Left ventricle myocardium superior (tissue), 1 donor: ENCODE measurements around the gene CDA. TPM values are rescaled to one million over a fixed set of nuclear protein-coding genes. Genes with fewer than 3 reads are reported as not detected.
"Not testable (repeated sequence)": the region's sequence is repeated elsewhere in the genome, so short reads cannot be mapped to it uniquely, and the experiment has no call there.

Source experiments
- ATAC-seq: fragments of 200-7000 bp; cut with Tn5 transposase; one replicate; pipeline ENCODE4 v1.9.1; 2020; ENCODE audit warnings: mild to moderate bottlenecking, moderate library complexity
- DNase-seq: peaks from one replicate; pipeline ENCODE4 v3.0.0-alpha.2; 2020
- intact Hi-C: fragments of 100-400 bp; cut with micrococcal nuclease; formaldehyde crosslinking; loops from one replicate; pipeline ENCODE4 v1.11.0; 2022
- total RNA-seq: library from RNA; stranded (reverse); fragmentation: NEBNext Ultra II Directional; extraction: Animal tissue kit (Norgen Biotek cat#: 25700); gene quantifications from one replicate; pipeline ENCODE4 v1.2.1, GENCODE V29; 2021
- donor health status: DM: no; HTN: yes; CAD: no; lungs with severe emphysema.

Gene CDA
- total RNA-seq, 1 donor from 2014 or later, result 2.9 TPM

DNA sequence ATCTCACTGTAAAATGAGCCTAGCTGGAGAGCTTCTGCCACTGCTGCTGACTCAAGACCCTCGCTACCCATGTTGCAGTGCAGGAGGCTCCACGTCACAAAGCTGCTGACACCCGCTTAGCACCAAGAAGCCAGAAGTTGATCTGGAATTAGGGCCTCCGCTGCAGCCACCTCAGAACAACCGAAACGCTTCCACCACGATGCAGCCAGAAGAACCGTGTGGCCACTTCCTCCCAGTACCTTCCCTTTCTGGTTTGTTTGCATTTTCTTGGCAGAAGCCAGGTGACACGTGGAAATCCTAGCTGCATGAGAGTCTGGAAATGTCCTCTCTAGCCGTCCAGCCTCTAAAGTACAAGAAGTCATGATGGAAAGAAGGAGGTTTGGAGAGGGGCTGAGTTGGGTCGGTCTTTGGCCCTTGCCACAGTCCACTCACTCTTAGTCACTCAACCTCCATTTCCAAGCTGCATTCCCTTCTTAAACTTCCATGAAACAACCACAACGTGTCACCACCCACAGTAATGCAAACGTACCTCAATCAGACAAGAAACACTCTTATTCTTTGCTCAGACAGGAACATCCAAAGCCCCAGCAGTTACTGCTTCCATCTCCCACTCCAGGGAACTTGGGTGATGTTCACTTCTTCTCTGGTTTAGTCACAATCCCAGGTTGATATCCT, 10.0 kb upstream of the CDA start:
- no peak for ATAC-seq
- intact Hi-C loops, result loop anchor here (10.0 kb wide), 1 partner anchor 46 kb away; no protein-coding TSS in a partner anchor
- no peak for DNase-seq

DNA sequence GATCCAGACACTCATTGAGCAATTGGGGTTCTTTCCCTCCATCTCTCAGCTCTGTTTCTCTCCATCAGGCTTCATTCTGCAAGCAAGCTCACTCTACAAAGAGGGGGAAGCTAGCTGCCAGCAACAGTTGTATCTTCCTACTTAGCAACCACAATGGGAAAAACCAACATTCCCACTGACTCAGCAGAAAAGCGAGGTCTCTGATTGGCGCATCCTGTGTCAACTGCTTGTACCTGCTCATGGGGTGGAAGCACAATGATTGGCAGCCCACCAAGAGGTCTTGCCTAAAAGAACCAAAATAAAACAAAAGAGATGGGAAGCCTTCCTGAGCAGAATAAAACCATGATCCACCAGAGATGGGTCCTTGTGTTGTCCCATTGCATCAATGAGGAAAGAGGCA, 4.0 kb upstream of the CDA start:
- intact Hi-C loops, result no loop called here
- DNase-seq (no peak), ATAC-seq (no peak)

DNA sequence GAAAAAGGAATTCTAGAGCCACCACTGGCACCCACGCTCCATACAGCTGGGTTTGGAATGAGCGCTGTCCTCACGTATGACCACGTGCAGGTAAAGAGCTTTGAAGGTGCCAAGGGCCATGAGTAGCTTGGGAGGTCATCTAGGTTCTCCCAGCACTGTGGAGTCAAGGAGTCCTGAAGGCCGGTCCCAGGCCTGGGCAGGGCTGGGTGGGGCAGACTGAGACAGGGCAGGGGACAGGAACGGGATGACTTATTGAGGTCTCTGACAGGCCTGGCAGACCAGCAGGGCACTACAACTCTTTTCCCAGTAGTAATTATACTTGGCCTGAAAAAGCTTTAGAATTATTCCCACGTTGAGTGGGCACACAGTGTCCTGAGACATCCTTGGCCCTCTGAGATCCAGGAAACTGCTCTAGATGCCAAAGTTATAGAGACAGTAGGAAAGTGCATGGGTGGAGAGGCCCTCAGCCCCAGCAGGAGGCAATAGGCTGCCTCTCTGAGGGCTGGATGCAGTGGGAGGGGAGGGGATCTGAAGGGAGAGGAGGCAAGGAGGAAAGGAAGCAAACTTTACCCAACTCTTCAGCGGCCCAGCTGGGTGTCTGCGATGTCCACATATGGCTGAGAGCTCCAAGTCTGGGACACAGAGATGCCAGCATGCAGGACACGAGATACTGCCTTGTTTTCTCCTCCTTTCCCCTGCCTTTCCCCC, 1.8 kb upstream of the CDA start:
- no peak for DNase-seq
- peak; percentile 51 for ATAC-seq
- intact Hi-C loops, result no loop called here

DNA sequence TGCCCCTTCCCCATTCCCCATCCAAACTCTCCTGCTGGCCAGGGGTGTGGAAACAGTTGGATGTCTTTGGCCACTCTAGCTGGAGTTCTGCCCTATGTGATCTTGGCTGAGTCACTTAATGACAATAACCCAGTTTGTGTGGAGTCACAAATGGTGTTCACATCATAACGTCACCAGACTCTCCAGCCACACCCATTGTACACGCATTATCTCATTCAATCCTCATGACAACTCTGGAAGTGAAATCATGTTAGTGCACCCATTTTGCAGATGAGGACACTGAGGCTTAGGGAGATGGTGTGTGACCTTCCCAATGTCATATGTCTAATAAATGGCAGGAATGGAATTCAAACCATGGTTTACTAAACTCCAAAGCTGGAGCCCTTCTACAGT, 1.2 kb upstream of the CDA start:
- DNase-seq (no peak), ATAC-seq (peak; percentile 62)
- intact Hi-C loops, result no loop called here

DNA sequence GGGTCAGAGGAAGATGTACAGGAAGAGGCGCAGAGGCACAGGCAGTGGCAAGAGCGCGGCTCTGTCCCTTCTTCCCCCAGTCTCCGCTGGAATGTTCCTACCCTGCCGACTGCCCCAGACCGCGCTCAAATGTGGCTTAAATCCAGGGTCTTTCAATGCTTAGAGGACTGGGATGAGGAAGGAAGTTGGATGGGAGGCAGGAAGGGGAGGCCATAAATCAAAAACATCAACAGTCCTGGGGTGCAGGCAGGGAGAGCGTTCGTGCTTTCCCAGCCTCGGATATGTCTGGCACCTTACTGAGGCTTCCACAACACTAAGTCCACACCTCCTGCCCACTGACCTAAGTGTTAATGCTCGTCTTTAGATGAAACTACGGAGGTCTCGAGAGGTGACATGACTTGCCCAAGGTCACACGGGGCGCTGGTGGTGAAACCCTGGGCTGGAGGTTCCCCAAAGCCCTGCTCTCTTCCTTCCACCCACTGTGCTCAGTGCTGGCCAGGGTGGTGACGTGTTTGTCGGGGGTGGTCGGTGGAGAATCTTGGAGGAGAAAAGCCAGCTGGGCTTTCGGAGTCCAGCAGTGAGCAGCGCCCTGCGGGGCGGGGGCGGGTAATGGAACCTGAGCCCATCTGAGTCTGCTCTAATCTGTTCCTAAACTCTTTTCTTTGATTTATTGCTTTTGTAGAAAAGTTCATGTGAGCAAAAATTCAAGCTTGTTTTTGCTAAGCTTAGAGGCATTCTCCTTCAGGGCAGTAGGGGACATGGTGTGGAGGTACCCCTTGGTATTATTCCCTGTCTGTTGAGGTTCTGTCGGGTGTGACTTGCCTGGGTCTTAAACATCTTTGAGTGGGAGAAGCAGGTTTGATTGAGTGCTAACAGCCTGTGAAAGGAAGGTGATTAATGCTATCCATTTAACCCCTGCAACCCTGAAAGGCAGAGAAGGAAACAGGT, 708 bp downstream of the CDA start:
- intact Hi-C loops, result no loop called here
- peak; percentile 66 for DNase-seq
- peak; percentile 78 for ATAC-seq

DNA sequence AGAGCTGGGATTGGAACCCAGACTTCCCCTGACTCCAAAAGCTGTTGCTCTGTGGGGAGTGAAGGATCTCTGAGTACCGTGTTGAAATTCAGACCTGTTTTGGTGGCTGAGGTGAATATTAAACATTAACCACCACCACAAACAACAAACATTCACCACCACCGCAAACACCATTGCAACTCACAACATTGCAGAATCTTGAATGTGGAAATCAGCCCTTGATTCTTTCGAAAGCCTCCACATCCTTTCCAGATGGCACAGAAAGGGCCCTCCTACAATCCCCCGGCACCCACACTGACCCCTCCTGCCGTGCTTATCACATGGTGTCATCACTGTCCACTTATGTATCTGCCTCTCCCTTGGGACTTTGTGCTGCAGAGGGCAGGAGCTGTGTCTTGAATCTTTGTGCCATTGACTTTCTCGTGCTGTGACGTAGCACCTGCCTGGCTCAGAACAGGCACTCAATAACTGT, 1.4 kb downstream of the CDA start:
- DNase-seq (no peak), ATAC-seq (peak; percentile 24)
- intact Hi-C loops, result no loop called here

DNA sequence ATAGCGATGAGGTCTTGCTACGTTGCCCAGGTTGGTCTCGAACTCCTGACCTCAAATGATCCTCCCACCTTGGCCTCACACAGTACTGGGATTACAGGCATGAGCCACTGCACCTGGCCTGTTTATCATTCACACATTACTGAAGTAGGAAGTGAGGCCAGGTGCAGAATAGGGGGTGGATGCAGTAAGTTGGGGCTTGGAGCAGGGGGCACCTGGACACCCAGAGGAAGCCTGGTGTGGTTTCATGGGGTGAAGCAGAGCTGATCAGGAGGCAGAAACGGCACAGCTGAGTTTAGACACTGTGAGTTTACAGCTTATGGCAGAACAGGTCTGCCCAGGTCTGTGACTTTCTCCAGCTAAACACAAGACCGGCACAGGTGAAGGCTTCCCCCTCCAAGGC, 4.9 kb downstream of the CDA start:
- no peak for DNase-seq
- ATAC-seq, result no peak
- intact Hi-C loops, result no loop called here

DNA sequence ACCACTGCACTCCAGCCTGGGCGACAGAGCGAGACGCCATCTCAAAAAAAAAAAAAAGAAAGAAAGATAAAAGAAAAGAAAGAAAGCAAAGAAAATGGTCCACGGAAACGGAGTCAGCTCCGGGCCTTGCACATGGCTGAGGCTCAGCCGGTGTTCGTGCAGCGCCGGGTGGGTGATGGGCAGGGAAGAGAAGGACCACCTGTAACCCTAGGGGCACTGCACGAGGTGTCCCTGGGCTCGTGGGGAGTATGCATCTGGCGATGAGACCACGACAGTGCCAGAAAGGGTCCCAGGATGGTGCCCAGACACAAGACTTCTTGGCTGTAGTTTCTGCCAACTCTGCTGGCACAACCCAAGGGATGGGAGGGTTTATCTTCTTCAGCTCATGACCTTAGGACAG, 5.8 kb downstream of the CDA start:
- ATAC-seq, result no peak
- no peak for DNase-seq
- intact Hi-C loops, result no loop called here

DNA sequence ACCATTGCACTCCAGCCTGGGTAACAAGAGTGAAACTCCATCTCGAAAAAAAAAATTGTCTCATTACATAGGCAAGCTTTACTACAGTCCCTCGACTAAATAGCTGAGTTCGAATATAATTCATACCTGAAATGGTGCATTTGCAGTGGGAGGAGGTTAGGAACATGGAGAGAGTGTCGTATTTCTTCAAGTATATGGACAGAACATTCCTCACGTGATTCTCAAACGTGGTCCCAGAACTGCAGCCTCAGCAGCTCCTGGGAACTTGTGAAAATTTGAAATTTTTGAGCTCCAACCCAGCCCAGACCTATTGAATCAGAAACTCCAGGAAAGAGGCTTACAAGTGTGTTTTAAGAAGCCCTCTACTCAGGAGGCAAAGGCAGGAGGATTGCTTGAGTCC, 7.2 kb downstream of the CDA start:
- no peak for ATAC-seq
- intact Hi-C loops, result no loop called here
- DNase-seq, result no peak

DNA sequence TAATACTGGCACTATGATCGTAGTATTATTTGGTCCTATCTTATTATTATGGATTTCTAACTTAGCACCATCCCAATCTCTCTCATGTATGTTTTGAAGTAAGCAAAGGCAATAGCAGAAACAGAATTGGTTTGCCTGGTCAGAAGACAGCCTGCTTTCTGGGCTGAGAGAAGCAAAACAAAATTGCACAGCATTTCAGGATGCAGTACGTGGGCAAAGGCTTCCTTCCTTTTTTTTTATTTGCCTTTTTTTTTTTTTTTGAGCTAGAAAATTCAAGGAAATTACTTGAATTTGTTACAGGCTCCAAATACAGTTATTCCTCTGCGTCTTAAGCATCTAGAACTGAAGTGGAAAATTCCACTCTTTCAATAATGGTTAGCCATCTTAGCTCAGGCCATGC, 8.8 kb downstream of the CDA start:
- ATAC-seq (no peak), DNase-seq (no peak)
- intact Hi-C loops, result no loop called here

DNA sequence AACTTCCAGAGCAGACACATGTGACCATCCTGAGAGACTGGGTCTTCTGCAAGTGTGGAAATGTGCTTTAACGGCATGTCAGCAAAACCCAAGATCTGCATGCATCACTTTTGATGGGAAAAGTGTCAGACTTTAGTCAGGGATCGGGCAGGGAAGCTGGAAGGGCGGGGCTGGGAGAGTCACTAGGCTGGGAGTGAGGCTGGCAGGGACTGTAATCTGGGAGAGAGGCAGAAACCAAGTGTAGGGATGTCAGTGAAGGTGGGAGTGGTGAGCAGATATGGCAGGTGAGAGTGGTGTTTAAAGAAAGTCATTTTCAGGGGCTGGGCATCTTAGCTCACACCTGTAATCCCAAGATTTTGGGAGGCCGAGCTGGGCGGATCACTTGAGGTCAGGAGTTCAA, 11.3 kb downstream of the CDA start:
- intact Hi-C loops, result no loop called here
- DNase-seq, result no peak
- ATAC-seq, result no peak

DNA sequence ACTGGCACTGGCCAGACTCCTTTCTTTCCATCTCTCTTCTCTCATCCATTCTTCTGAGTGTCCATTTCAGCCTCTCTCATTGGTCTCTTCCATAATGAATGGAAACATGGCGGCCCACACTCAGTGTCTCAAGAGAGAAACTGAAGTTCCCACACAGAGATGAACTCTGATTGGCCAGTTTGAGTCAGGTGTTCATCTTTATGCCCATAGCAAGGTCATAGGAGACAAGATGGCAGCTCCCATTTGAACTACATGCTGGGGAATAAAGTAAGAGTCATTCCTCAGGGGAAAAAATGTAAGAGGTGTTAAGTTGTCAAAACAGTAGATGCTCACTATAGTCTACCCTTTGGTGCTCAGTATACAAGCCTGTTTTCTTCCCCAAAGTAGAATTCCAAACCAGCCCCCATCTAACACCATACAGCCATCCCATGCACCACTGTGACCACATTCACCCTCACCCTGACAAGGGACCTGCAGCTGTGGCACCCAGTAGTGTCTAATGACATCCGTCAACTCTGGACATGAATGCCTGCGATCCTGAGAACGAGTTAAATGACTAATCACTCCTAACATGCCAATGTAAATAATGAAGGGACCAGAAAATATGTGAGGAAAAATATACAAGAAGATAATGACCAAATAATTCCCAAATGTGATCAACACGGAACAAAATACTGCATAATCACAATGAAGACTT, 12.4 kb downstream of the CDA start:
- intact Hi-C loops, result no loop called here
- ATAC-seq, result no peak
- no peak for DNase-seq

DNA sequence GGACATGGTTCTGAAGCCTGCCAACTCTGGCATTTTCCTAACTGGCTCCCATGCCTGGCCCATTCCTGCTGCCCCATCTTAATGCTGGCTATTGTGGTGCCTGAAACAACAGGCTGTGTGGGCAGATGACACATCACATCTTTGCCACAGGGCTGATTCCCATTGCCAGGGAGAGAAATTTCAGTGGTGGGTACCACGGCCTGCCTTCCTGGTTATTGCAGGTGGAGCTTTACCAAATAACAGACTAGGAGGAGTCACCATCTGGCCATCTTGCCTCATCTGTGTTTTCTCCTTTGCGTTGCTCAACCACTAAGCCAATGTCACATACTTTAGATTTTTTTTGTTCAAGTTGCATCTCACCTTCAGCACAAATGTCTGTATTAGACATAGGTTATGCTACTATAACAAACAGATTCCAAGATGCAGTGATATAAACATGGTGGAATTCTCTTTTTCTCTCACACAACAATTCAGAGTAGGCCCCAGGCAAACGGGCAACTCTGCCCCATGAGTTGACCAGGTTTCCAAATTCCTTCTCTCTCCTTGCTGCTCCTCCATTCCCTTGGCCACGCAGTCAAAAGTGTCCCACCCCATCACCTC, 14.1 kb downstream of the CDA start:
- ATAC-seq (no peak), DNase-seq (no peak)
- intact Hi-C loops, result no loop called here

DNA sequence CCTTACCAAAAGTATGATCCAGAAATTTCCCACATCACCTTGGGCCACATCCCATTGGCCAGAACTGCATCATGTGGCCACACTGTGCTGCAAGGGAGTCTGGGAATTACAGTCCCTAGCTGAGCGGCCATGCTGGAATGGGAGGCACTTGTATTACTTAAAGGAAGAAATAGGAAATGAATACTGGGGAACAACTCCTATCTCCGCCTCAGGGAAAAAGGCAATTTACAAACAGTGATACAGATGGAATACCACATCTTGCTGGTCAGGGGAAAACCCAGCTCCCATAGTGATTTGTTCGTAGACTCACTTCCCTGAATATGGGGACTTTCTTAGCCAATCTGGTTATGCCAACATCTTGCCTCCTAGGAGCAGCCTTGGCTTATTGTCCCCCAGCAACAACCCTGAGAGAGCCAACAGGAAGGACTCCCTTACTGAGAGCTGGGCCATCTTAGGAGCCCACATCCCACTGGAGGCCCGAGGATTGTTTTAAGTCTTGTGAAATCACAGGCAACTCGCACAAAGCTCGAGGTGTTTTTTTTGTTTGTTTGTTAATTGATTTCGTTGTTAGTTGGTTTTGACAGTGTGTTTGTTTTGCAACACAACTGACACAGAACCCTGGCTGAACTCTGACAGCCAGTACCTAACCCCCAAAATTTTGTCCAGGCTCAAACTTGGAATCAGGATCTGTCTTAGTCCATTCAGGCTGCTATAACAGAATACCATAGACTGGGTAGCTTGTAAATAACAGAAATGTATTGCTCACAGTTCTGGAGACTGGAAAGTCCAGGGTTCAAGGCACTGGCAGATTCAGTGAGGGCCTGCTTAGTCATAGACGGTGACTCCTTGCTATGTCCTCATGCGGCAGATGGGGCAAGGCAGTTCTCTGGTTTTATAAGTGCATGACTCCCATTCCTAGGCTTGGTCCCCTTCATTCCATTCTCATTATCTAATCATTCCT, 14.9 kb downstream of the CDA start:
- intact Hi-C loops, result no loop called here
- no peak for ATAC-seq
- no peak for DNase-seq

DNA sequence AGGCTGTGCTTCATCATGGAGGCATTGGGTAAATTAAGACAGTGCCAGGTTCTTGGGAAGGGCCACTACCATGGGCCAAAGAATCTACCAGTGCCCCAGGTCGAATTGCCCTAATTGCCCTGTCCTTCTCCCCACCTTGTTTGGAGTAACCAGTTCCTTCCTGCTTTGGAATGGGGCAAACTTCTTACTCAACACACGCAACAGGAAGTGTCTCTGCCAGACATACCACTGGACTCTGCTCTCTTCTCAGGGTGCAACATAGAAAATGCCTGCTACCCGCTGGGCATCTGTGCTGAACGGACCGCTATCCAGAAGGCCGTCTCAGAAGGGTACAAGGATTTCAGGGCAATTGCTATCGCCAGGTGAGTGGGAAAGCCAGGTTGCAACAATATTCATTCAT, 15.8 kb downstream of the CDA start:
- DNase-seq, result no peak
- intact Hi-C loops, result no loop called here
- no peak for ATAC-seq

DNA sequence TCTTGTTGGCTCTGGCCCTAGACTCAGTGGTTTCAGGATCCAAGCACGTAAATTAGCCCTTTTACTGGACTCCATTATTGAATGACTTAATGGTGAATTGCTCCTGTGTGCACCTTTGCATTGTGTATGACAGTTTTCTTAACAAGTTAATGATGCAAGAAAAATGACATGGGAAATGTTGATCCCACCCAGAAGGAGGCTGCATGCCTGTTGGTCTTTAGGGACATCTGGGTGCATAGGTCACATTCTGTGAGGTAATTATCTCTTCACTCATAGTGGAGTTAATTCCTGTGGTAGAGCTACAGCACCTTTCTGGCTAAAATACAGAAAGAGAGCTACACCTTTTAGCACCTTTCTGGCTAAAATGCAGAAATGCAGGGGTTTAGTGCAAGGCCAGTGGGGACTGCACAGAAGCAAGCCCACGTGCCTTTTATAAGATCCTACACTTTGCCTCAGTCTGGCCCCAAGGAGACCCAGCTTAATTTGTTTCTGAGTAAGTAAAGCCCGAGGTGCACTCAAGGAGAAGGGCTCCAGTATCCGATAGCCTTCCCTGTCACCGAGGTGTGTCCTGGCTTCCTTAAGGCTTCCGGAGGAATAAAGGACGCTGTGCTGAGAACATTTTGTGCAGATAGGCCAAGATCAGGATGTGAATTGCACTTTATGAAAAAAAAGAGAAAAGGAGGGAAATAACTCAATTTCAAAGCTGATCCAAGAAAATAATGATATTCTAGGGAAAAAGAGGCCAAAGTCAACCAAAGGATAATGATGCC, 18.1 kb downstream of the CDA start:
- ATAC-seq, intact Hi-C loops, DNase-seq: not testable (repeated sequence)

DNA sequence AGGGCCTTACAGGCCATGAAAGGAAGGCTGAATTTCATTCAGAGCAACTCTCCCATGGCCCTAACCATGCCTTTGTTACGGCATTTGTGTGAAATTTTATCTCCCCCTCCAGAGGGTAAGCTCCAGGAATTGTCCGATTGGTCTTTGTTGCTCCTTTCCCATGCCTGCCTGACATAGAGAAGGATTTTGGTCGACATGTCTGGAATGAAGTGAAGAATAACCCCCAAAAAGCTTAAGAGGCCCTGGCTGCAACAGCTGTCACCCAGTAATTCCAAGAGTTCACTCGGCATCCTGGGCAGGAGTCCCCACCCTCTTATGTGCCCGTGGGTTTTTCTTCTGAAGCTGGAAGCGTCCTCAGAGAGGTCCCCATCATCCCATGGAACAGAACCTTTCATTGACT, 20.6 kb downstream of the CDA start:
- no peak for ATAC-seq
- intact Hi-C loops, result no loop called here
- no peak for DNase-seq
